H9 (cell line): Measurements from ENCODE around the gene SDHAF3. TPM values are rescaled to one million over a fixed set of nuclear protein-coding genes. Genes with fewer than 3 reads are reported as not detected.

Experiments used
- DNase-seq: peaks from one replicate; pipeline ENCODE4 v3.0.0-alpha.2; 2017
- H2AFZ ChIP-seq: one replicate; pipeline ENCODE4 v1.6.1; 2013; ENCODE audit warnings: mild to moderate bottlenecking, low read length, control low read depth, moderate library complexity
- H2AK5ac ChIP-seq: 2 replicates; pipeline ENCODE4 v1.6.1; 2013; ENCODE audit warnings: low read length, control low read depth, mixed read lengths; ENCODE audit not compliant: insufficient read length
- H2BK120ac ChIP-seq: one replicate; pipeline ENCODE4 v1.6.1; 2013; ENCODE audit warnings: low read depth, mild to moderate bottlenecking, low read length, control low read depth, inconsistent platforms; ENCODE audit not compliant: poor library complexity, severe bottlenecking
- H2BK12ac ChIP-seq: 2 replicates; pipeline ENCODE4 v1.6.1; 2013; ENCODE audit warnings: low read length, control low read depth, mixed read lengths, low read depth; ENCODE audit not compliant: insufficient read length
- H2BK15ac ChIP-seq: 2 replicates; pipeline ENCODE4 v1.6.1; 2013; ENCODE audit warnings: low read depth, low read length, control low read depth
- H2BK20ac ChIP-seq: one replicate; pipeline ENCODE4 v1.6.1; 2013; ENCODE audit warnings: low read depth, mild to moderate bottlenecking, low read length, control low read depth, inconsistent platforms; ENCODE audit not compliant: poor library complexity, severe bottlenecking
- H2BK5ac ChIP-seq: 2 replicates; pipeline ENCODE4 v1.6.1; 2013; ENCODE audit warnings: low read length, control low read depth, mixed read lengths; ENCODE audit not compliant: insufficient read length
- H3K14ac ChIP-seq: 2 replicates; pipeline ENCODE4 v1.6.1; 2013; ENCODE audit warnings: low read length, control low read depth; ENCODE audit not compliant: insufficient read depth
- H3K18ac ChIP-seq: 2 replicates; pipeline ENCODE4 v1.6.1; 2013; ENCODE audit warnings: low read depth, mild to moderate bottlenecking, mixed read lengths, low read length, control low read depth; ENCODE audit not compliant: insufficient read length
- H3K23ac ChIP-seq: 2 replicates; pipeline ENCODE4 v1.6.1; 2013; ENCODE audit warnings: low read length, control low read depth, mixed read lengths, low read depth; ENCODE audit not compliant: insufficient read length
- H3K23me2 ChIP-seq: 2 replicates; pipeline ENCODE4 v1.6.1; 2013; ENCODE audit warnings: low read depth, mild to moderate bottlenecking, mixed read lengths, low read length, control low read depth; ENCODE audit not compliant: insufficient read length, poor library complexity, severe bottlenecking
- H3K27ac ChIP-seq: 2 replicates; pipeline ENCODE4 v1.5.1; 2013; ENCODE audit warnings: low read length, control low read depth, mixed read lengths, low read depth; ENCODE audit not compliant: insufficient read length
- H3K27me3 ChIP-seq: 2 replicates; pipeline ENCODE4 v1.6.1; 2013; ENCODE audit warnings: low read length, control low read depth, inconsistent platforms; ENCODE audit not compliant: insufficient read depth
- H3K4ac ChIP-seq: 2 replicates; pipeline ENCODE4 v1.6.1; 2013; ENCODE audit warnings: low read depth, mild to moderate bottlenecking, control low read depth, inconsistent platforms, low read length, moderate library complexity
- H3K4me1 ChIP-seq: 2 replicates; pipeline ENCODE4 v1.6.1; 2013; ENCODE audit warnings: low read length, control low read depth, inconsistent platforms; ENCODE audit not compliant: insufficient read depth
- H3K4me2 ChIP-seq: 2 replicates; pipeline ENCODE4 v1.6.1; 2013; ENCODE audit warnings: low read length, control low read depth, mixed read lengths; ENCODE audit not compliant: insufficient read length, insufficient read depth
- H3K56ac ChIP-seq: 2 replicates; pipeline ENCODE4 v1.6.1; 2013; ENCODE audit warnings: low read depth, mild to moderate bottlenecking, mixed read lengths, low read length, control low read depth; ENCODE audit not compliant: insufficient read length
- H3K79me1 ChIP-seq: 2 replicates; pipeline ENCODE4 v1.6.1; 2013; ENCODE audit warnings: low read depth, mild to moderate bottlenecking, moderate library complexity, low read length, control low read depth, inconsistent platforms; ENCODE audit not compliant: insufficient read depth, poor library complexity, severe bottlenecking
- H3K79me2 ChIP-seq: 2 replicates; pipeline ENCODE4 v1.6.1; 2013; ENCODE audit warnings: low read length, control low read depth, inconsistent platforms; ENCODE audit not compliant: insufficient read depth
- H3K9ac ChIP-seq: 2 replicates; pipeline ENCODE4 v1.6.1; 2013; ENCODE audit warnings: low read length, control low read depth, mixed read lengths; ENCODE audit not compliant: insufficient read length; ENCODE audit errors: extremely low read depth
- H3K9me3 ChIP-seq: one replicate; pipeline ENCODE4 v1.6.1; 2013; ENCODE audit warnings: low read depth, low read length, inconsistent platforms; ENCODE audit not compliant: control insufficient read depth
- H3T11ph ChIP-seq: one replicate; pipeline ENCODE4 v1.6.1; 2013; ENCODE audit warnings: mild to moderate bottlenecking, low read length, control low read depth, inconsistent platforms
- H4K20me1 ChIP-seq: one replicate; pipeline ENCODE4 v1.6.1; 2013; ENCODE audit not compliant: control insufficient read depth, insufficient read length, insufficient read depth
- H4K5ac ChIP-seq: 2 replicates; pipeline ENCODE4 v1.6.1; 2013; ENCODE audit warnings: low read depth, mild to moderate bottlenecking, mixed read lengths, low read length, control low read depth; ENCODE audit not compliant: insufficient read length
- H4K8ac ChIP-seq: replicated peaks from 2 replicates; pipeline ENCODE4 v1.6.1; 2013; ENCODE audit warnings: low read length, control low read depth, mixed read lengths, low read depth; ENCODE audit not compliant: insufficient read length
- H4K91ac ChIP-seq: 2 replicates; pipeline ENCODE4 v1.6.1; 2013; ENCODE audit warnings: low read depth, mild to moderate bottlenecking, moderate library complexity, mixed read lengths, low read length, control low read depth; ENCODE audit not compliant: insufficient read length
- H3K27ac Mint-ChIP-seq, 3 experiments: 2 replicates in 2 of 3; 3 replicates in 1 of 3; pipeline ENCODE4 v1.8.0; 2020 to 2021; ENCODE audit warnings: mixed read lengths in 3 of 3, mild to moderate bottlenecking in 1 of 3, moderate library complexity in 1 of 3
- H3K27me3 Mint-ChIP-seq: 2 replicates; pipeline ENCODE4 v1.8.0; 2021; ENCODE audit warnings: low read depth, mild to moderate bottlenecking, moderate library complexity, mixed read lengths
- H3K36me3 Mint-ChIP-seq, 3 experiments: 2 replicates in 2 of 3; 3 replicates in 1 of 3; pipeline ENCODE4 v1.8.0; 2020 to 2021; ENCODE audit warnings: low read depth in 3 of 3, mixed read lengths in 3 of 3; ENCODE audit not compliant: insufficient read depth in 1 of 3
- H3K4me1 Mint-ChIP-seq, 2 experiments: 2 replicates each; pipeline ENCODE4 v1.8.0; 2020; ENCODE audit warnings: mixed read lengths in 2 of 2
- H3K4me3 Mint-ChIP-seq, 2 experiments: 2 replicates in 1 of 2; 3 replicates in 1 of 2; pipeline ENCODE4 v1.8.0; 2020 to 2021; ENCODE audit warnings: mild to moderate bottlenecking in 2 of 2, mixed read lengths in 2 of 2, moderate library complexity in 1 of 2
- H3K9me3 Mint-ChIP-seq, 2 experiments: 2 replicates in 1 of 2; 3 replicates in 1 of 2; pipeline ENCODE4 v1.8.0; 2020; ENCODE audit warnings: mild to moderate bottlenecking in 2 of 2, mixed read lengths in 2 of 2, moderate library complexity in 1 of 2
- WGBS: extraction: QIAGEN DNeasy Blood & Tissue Kit; methylation state at CpG from one replicate; pipeline ENCODE4 v1.1.7; 2013; ENCODE audit warnings: missing lambda C conversion rate, low lambda C conversion rate, mixed read lengths; ENCODE audit not compliant: insufficient read length; ENCODE audit errors: extremely low coverage; 5-methylcytosine and 5-hydroxymethylcytosine counted together
- total RNA-seq: library from RNA; stranded (reverse); gene quantifications from 2 replicates; pipeline ENCODE4 v1.2.1, GENCODE V29; 2021
- TF ChIP-seq, protein P1 (sequence below): fragments of 200-600 bp; sonication (generic); conservative IDR thresholded peaks from 3 replicates; pipeline ENCODE4 v1.8.0; 2021; ENCODE audit warnings: antibody characterized with exemption, mild to moderate bottlenecking

Gene SDHAF3
- total RNA-seq, 1 experiment from 2014 or later: 14.1 TPM

DNA sequence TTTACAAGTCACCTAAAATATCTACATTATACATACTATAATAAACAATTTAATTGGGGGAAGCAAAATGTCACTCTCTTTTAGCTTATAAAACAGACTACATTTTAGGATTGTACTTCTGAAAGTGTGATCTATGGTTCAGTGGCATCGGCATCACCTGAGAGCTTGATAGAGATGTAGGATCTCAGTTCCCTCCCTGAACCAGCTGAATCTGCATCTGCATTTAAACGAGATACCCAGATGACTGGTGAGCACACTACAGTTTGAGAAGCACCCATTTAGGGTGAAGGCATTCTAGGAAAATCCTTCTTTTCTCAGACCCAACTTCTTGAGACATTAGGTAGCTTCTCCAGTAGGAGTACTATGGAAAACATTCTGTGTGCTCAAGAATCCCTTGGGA lies 21.5 kb upstream of the SDHAF3 start:
- Histone ChIP-seq H2AFZ (no peak overlapping the region), H2BK5ac (no peak overlapping the region), H4K8ac (no peak overlapping the region), H3K79me1 (no peaks in the 10 kb centered on the region), H3K56ac (no peak overlapping the region), H2BK15ac (no peak overlapping the region), H3K9ac (no peak overlapping the region), H4K5ac (no peak overlapping the region), H3T11ph (no peak overlapping the region), H3K23me2 (no peaks in the 10 kb centered on the region), H4K20me1 (no peaks in the 10 kb centered on the region), H3K4me2 (no peak overlapping the region), H3K9me3 (no peaks in the 10 kb centered on the region), H3K4me1 (no peaks in the 10 kb centered on the region), H2AK5ac (no peak overlapping the region), H3K27ac (no peak overlapping the region), H3K27me3 (no peaks in the 10 kb centered on the region), H3K79me2 (no peaks in the 10 kb centered on the region), H3K4ac (no peak overlapping the region), H3K18ac (no peak overlapping the region), H3K23ac (no peak overlapping the region), H2BK20ac (no peak overlapping the region), H3K14ac (no peak overlapping the region), H4K91ac (no peak overlapping the region), H2BK120ac (no peak overlapping the region), H2BK12ac (no peak overlapping the region)
- Mint-ChIP-seq H3K27me3 (peaks cover 4% of the 10 kb centered on the region), H3K36me3 (no peaks in the 10 kb centered on the region), H3K27ac (no peak overlapping the region), H3K4me3 (no peak overlapping the region), H3K4me1 (no peaks in the 10 kb centered on the region), H3K9me3 (no peaks in the 10 kb centered on the region)
- WGBS: no CpG with 5 or more reads among the region's 2 CpGs
- TF ChIP-seq, protein P1, sequence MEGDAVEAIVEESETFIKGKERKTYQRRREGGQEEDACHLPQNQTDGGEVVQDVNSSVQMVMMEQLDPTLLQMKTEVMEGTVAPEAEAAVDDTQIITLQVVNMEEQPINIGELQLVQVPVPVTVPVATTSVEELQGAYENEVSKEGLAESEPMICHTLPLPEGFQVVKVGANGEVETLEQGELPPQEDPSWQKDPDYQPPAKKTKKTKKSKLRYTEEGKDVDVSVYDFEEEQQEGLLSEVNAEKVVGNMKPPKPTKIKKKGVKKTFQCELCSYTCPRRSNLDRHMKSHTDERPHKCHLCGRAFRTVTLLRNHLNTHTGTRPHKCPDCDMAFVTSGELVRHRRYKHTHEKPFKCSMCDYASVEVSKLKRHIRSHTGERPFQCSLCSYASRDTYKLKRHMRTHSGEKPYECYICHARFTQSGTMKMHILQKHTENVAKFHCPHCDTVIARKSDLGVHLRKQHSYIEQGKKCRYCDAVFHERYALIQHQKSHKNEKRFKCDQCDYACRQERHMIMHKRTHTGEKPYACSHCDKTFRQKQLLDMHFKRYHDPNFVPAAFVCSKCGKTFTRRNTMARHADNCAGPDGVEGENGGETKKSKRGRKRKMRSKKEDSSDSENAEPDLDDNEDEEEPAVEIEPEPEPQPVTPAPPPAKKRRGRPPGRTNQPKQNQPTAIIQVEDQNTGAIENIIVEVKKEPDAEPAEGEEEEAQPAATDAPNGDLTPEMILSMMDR: no peak
- DNase-seq: no peak
